Activated CD4-positive, alpha-beta T cell treated with anti-CD3 and anti-CD28 coated beads, Interleukin-2, amount 10 ng/mL, durations not matched to agents 7 days and 5 days (primary cell): ENCODE results near the gene ZHX3. TPM values are rescaled to one million over a fixed set of nuclear protein-coding genes. Genes with fewer than 3 reads are reported as not detected.
A peak's percentile ranks its signal among the peaks of the same experiment; 100 is the strongest.
"Not testable (repeated sequence)": the region's sequence is repeated elsewhere in the genome, so short reads cannot be mapped to it uniquely, and the experiment has no call there.

Experiments
- CTCF ChIA-PET: fragments of 350-600 bp; sonication (Branson Sonifier 250); formaldehyde crosslinking; loops from one replicate; lab custom pipeline; 2021; ENCODE audit warnings: antibody characterized with exemption; lab: Charles Lee
- POLR2A ChIA-PET: fragments of 350-600 bp; sonication (Branson Sonifier 250); formaldehyde crosslinking; loops from one replicate; lab custom pipeline; 2021; ENCODE audit warnings: antibody characterized with exemption; lab: Charles Lee
- DNase-seq: peaks from one replicate; pipeline ENCODE4 v3.0.0-alpha.2; 2020
- H3K27ac Mint-ChIP-seq: one replicate; pipeline ENCODE4 v1.8.0; 2021; ENCODE audit warnings: mild to moderate bottlenecking, moderate library complexity, mixed read lengths
- H3K27me3 Mint-ChIP-seq: one replicate; pipeline ENCODE4 v1.8.0; 2021; ENCODE audit warnings: mixed read lengths
- H3K36me3 Mint-ChIP-seq: one replicate; pipeline ENCODE4 v1.8.0; 2021; ENCODE audit warnings: low read depth, mixed read lengths
- H3K4me1 Mint-ChIP-seq: one replicate; pipeline ENCODE4 v1.8.0; 2021; ENCODE audit warnings: mixed read lengths
- H3K4me3 Mint-ChIP-seq: one replicate; pipeline ENCODE4 v1.8.0; 2021; ENCODE audit warnings: mild to moderate bottlenecking, moderate library complexity, mixed read lengths
- H3K9me3 Mint-ChIP-seq: one replicate; pipeline ENCODE4 v1.8.0; 2021; ENCODE audit warnings: mixed read lengths
- total RNA-seq, 2 experiments: library from RNA; stranded (reverse); gene quantifications; one replicate each; pipeline ENCODE4 v1.2.3, GENCODE V29; 2021

Gene ZHX3
- total RNA-seq, 2 experiments from 2014 or later, result 8.6 to 10.2 TPM

- CTCF ChIA-PET, result no interaction called here
- H3K27me3 Mint-ChIP-seq, result peaks cover 8% of the 10 kb centered on the region
- peak overlapping the region; percentile 80 for H3K4me3 Mint-ChIP-seq
Observed at GRCh38 chr20:41316051-41316450, 1.5 kb downstream of the ZHX3 start.

GRCh38 chr20:41314386-41314785 lies 3.1 kb downstream of the ZHX3 start:
- Mint-ChIP-seq H3K27ac (no peak overlapping the region), H3K36me3 (no peaks in the 10 kb centered on the region), H3K4me1 (peaks cover 26% of the 10 kb centered on the region), H3K4me3 (no peak overlapping the region), H3K9me3 (no peaks in the 10 kb centered on the region), H3K27me3 (peaks cover 6% of the 10 kb centered on the region)
- POLR2A ChIA-PET, result no interaction called here
- DNase-seq, result no peak
- CTCF ChIA-PET, result no interaction called here

More at GRCh38 chr20:41316051-41316450, 1.5 kb downstream of the ZHX3 start:
- POLR2A ChIA-PET, result no interaction called here
- Mint-ChIP-seq H3K36me3 (no peaks in the 10 kb centered on the region), H3K27ac (peak overlapping the region; percentile 83), H3K4me1 (peaks cover 28% of the 10 kb centered on the region), H3K9me3 (no peaks in the 10 kb centered on the region)
- no peak for DNase-seq

- CTCF ChIA-PET, result not testable (repeated sequence)
Observed at GRCh38 chr20:41312009-41312408, 5.5 kb downstream of the ZHX3 start.

GRCh38 chr20:41309817-41310216 lies 7.7 kb downstream of the ZHX3 start:
- ChIA-PET POLR2A (no interaction called here), CTCF (interaction anchor here (0.7 kb wide), 1 partner anchor 310 kb away, joined by 4 read pairs; no protein-coding TSS in a partner anchor)
- no peak overlapping the region for H3K27ac Mint-ChIP-seq
- no peaks in the 10 kb centered on the region for H3K36me3 Mint-ChIP-seq
- no peak for DNase-seq
- H3K4me1 Mint-ChIP-seq, result peaks cover 1% of the 10 kb centered on the region
- H3K9me3 Mint-ChIP-seq, result no peaks in the 10 kb centered on the region
- H3K4me3 Mint-ChIP-seq, result no peak overlapping the region
- H3K27me3 Mint-ChIP-seq, result no peaks in the 10 kb centered on the region

More at GRCh38 chr20:41312009-41312408, 5.5 kb downstream of the ZHX3 start:
- H3K9me3 Mint-ChIP-seq, H3K36me3 Mint-ChIP-seq, H3K4me3 Mint-ChIP-seq, H3K27ac Mint-ChIP-seq, H3K27me3 Mint-ChIP-seq, POLR2A ChIA-PET, DNase-seq: not testable (repeated sequence)
- H3K4me1 Mint-ChIP-seq, result peaks cover 17% of the 10 kb centered on the region

GRCh38 chr20:41308726-41309413 lies 8.7 kb downstream of the ZHX3 start:
- Mint-ChIP-seq H3K9me3 (no peaks in the 10 kb centered on the region), H3K4me1 (no peaks in the 10 kb centered on the region), H3K27ac (no peak overlapping the region), H3K36me3 (no peaks in the 10 kb centered on the region), H3K4me3 (no peak overlapping the region), H3K27me3 (no peaks in the 10 kb centered on the region)
- DNase-seq, result no peak
- ChIA-PET POLR2A (no interaction called here), CTCF (interaction anchor here (0.6 to 1.5 kb wide), 3 partner anchors 12 to 377 kb away, joined by 3 read pairs; partner anchors contain the start of gene LPIN3)

- Mint-ChIP-seq H3K27me3 (no peaks in the 10 kb centered on the region), H3K9me3 (no peaks in the 10 kb centered on the region), H3K27ac (no peak overlapping the region), H3K36me3 (no peaks in the 10 kb centered on the region), H3K4me3 (no peak overlapping the region), H3K4me1 (no peaks in the 10 kb centered on the region)
- DNase-seq, result no peak
- POLR2A ChIA-PET, result no interaction called here
- CTCF ChIA-PET, result interaction anchor here (0.6 to 1.5 kb wide), 3 partner anchors 12 to 377 kb away, joined by 3 read pairs; partner anchors contain the start of gene LPIN3
Observed at GRCh38 chr20:41308290-41308711, 9.2 kb downstream of the ZHX3 start.

- Mint-ChIP-seq H3K4me1 (no peaks in the 10 kb centered on the region), H3K9me3 (no peaks in the 10 kb centered on the region), H3K27me3 (no peaks in the 10 kb centered on the region), H3K36me3 (no peaks in the 10 kb centered on the region), H3K4me3 (no peak overlapping the region), H3K27ac (no peak overlapping the region)
- no peak for DNase-seq
- POLR2A ChIA-PET, result no interaction called here
- CTCF ChIA-PET, result interaction anchor here (1.0 to 1.1 kb wide), 2 partner anchors 9 to 26 kb away, joined by 3 read pairs; no protein-coding TSS in a partner anchor
Observed at GRCh38 chr20:41307021-41307420, 10.5 kb downstream of the ZHX3 start.

- no peaks in the 10 kb centered on the region for H3K9me3 Mint-ChIP-seq
- no peak overlapping the region for H3K27ac Mint-ChIP-seq
- H3K4me3 Mint-ChIP-seq, result no peak overlapping the region
- POLR2A ChIA-PET, result no interaction called here
- CTCF ChIA-PET, result interaction anchor here (1.0 kb wide), 2 partner anchors 8 to 9 kb away, joined by 3 read pairs; no protein-coding TSS in a partner anchor
- no peaks in the 10 kb centered on the region for H3K27me3 Mint-ChIP-seq
- H3K36me3 Mint-ChIP-seq, result no peaks in the 10 kb centered on the region
- DNase-seq, result no peak
- H3K4me1 Mint-ChIP-seq, result no peaks in the 10 kb centered on the region
Observed at GRCh38 chr20:41306061-41306727, 11.3 kb downstream of the ZHX3 start.

GRCh38 chr20:41304424-41305079 lies 13.0 kb downstream of the ZHX3 start:
- ChIA-PET POLR2A (no interaction called here), CTCF (no interaction called here)
- Mint-ChIP-seq H3K4me3 (no peak overlapping the region), H3K27ac (no peak overlapping the region), H3K4me1 (no peaks in the 10 kb centered on the region), H3K36me3 (no peaks in the 10 kb centered on the region), H3K27me3 (no peaks in the 10 kb centered on the region), H3K9me3 (no peaks in the 10 kb centered on the region)
- DNase-seq, result no peak

GRCh38 chr20:41304002-41304401 lies 13.5 kb downstream of the ZHX3 start:
- Mint-ChIP-seq H3K27me3 (no peaks in the 10 kb centered on the region), H3K9me3 (no peaks in the 10 kb centered on the region), H3K36me3 (no peaks in the 10 kb centered on the region), H3K4me1 (no peaks in the 10 kb centered on the region), H3K27ac (no peak overlapping the region), H3K4me3 (no peak overlapping the region)
- CTCF ChIA-PET, result interaction anchor here (0.6 kb wide), 1 partner anchor 1195 kb away, joined by 3 read pairs; no protein-coding TSS in a partner anchor
- no peak for DNase-seq
- POLR2A ChIA-PET, result no interaction called here

GRCh38 chr20:41300886-41301285 lies 16.6 kb downstream of the ZHX3 start:
- DNase-seq, result no peak
- H3K27me3 Mint-ChIP-seq, result no peaks in the 10 kb centered on the region
- H3K4me1 Mint-ChIP-seq, result no peaks in the 10 kb centered on the region
- no peaks in the 10 kb centered on the region for H3K9me3 Mint-ChIP-seq
- H3K4me3 Mint-ChIP-seq, result no peak overlapping the region
- H3K36me3 Mint-ChIP-seq, result no peaks in the 10 kb centered on the region
- POLR2A ChIA-PET, result no interaction called here
- CTCF ChIA-PET, result no interaction called here
- no peak overlapping the region for H3K27ac Mint-ChIP-seq

- Mint-ChIP-seq H3K27ac (no peak overlapping the region), H3K4me1 (no peaks in the 10 kb centered on the region), H3K9me3 (no peaks in the 10 kb centered on the region), H3K27me3 (no peaks in the 10 kb centered on the region), H3K4me3 (no peak overlapping the region), H3K36me3 (no peaks in the 10 kb centered on the region)
- DNase-seq, result no peak
- POLR2A ChIA-PET, result interaction anchor here (0.6 kb wide), 1 partner anchor 50 kb away, joined by 3 read pairs; no protein-coding TSS in a partner anchor
- CTCF ChIA-PET, result no interaction called here
Observed at GRCh38 chr20:41300383-41300782, 17.1 kb downstream of the ZHX3 start.

- Mint-ChIP-seq H3K4me3 (no peak overlapping the region), H3K27ac (no peak overlapping the region), H3K27me3 (no peaks in the 10 kb centered on the region), H3K36me3 (no peaks in the 10 kb centered on the region), H3K4me1 (no peaks in the 10 kb centered on the region), H3K9me3 (no peaks in the 10 kb centered on the region)
- no peak for DNase-seq
- CTCF ChIA-PET, result no interaction called here
- POLR2A ChIA-PET, result interaction anchor here (0.6 kb wide), 1 partner anchor 50 kb away, joined by 3 read pairs; no protein-coding TSS in a partner anchor
Observed at GRCh38 chr20:41299899-41300298, 17.6 kb downstream of the ZHX3 start.
